Adrenal gland (tissue), 12 donors: ENCODE measurements around the gene ADAM15. TPM values are rescaled to one million over a fixed set of nuclear protein-coding genes. Genes with fewer than 3 reads are reported as not detected.

Experiments used
- DNase-seq, 7 donors: peaks; one replicate each; pipeline ENCODE4 v3.0.0-alpha.2; 2019 to 2020
- H3K27ac ChIP-seq, 5 donors: fragments of 200-600 bp; sonication (generic) in 4 of 5; 1 replicate in 3 of 5; 2 replicates in 2 of 5; pipeline versions ENCODE4 v1.5.1 to v1.8.0; 2016 to 2020; ENCODE audit warnings: mild to moderate bottlenecking in 1 of 5
- H3K27me3 ChIP-seq: fragments of 200-600 bp; 2 replicates; pipeline ENCODE4 v1.8.0; 2021
- H3K36me3 ChIP-seq, 2 donors: fragments of 200-600 bp; replicated peaks in 1 of 2; 1 replicate in 1 of 2; 2 replicates in 1 of 2; pipeline versions ENCODE4 v1.5.1 to v1.8.0; 2018 to 2022
- H3K4me1 ChIP-seq, 2 donors: fragments of 200-600 bp; replicated peaks in 1 of 2; 1 replicate in 1 of 2; 2 replicates in 1 of 2; pipeline versions ENCODE4 v1.5.1 to v1.8.0; 2018 to 2021
- H3K4me3 ChIP-seq, 4 donors: fragments of 200-600 bp; sonication (generic) in 3 of 4; one replicate each; pipeline ENCODE4 v1.5.1; 2016 to 2018
- H3K9me3 ChIP-seq, 3 donors: fragments of 200-600 bp; sonication (generic) in 1 of 3; replicated peaks in 1 of 3; 1 replicate in 2 of 3; 2 replicates in 1 of 3; pipeline versions ENCODE4 v1.5.1 to v1.8.0; 2016 to 2021
- POLR2A ChIP-seq, 2 donors: fragments of 450-650 bp; IDR thresholded peaks; one replicate each; pipeline ENCODE4 v1.6.1; 2017; ENCODE audit warnings: antibody characterized with exemption in 2 of 2, mild to moderate bottlenecking in 2 of 2, moderate library complexity in 1 of 2
- WGBS, 4 donors: extraction: QIAGEN DNeasy Blood & Tissue Kit in 2 of 4; methylation state at CpG; one replicate each; pipeline versions ENCODE4 v1.1.5 to v1.1.7; 2013 to 2017; 5-methylcytosine and 5-hydroxymethylcytosine counted together
- intact Hi-C, 2 donors: fragments of 100-400 bp; cut with DNase I; formaldehyde crosslinking; loops; one replicate each; pipeline versions ENCODE4 v1.14.1 to v1.15.0; 2022 to 2023
- polyA plus RNA-seq, 3 donors: library from polyadenylated mRNA; stranded (reverse); fragments of 200-250 nt in 2 of 3; fragments of 350-450 nt in 1 of 3; fragmentation: Illumina TruSeq in 1 of 3; extraction: RNeasy Lipid Tissue Mini Kit (QIAGEN cat#74804) in 1 of 3; gene quantifications; one replicate each; pipeline ENCODE4 v1.2.3, GENCODE V29; 2013 to 2014
- total RNA-seq, 9 donors: library from RNA; depleted of rRNA in 4 of 9; stranded (reverse); fragments of >200 nt in 4 of 9; fragments of 120-200 nt in 1 of 9; fragmentation: NEBNext Ultra II Directional in 1 of 9; extraction: Animal tissue kit (Norgen Biotek cat#: 25700) in 1 of 9; gene quantifications; one replicate each; pipeline versions ENCODE4 v1.1.0 to v1.2.4, GENCODE V29; 2013 to 2023
- TF ChIP-seq, protein P1 (sequence below), 6 experiments: fragments of 450-650 bp in 4 of 6; fragments of 200-600 bp in 2 of 6; sonication (generic) in 1 of 6; IDR thresholded peaks; 1 replicate in 5 of 6; 2 replicates in 1 of 6; pipeline versions ENCODE4 v1.5.1 to v1.8.0; 2016 to 2021; ENCODE audit warnings: antibody characterized with exemption in 6 of 6, mild to moderate bottlenecking in 2 of 6, moderate library complexity in 1 of 6
- donor health status: healthy with polysubstance abuse.
- donor health status: Bipolar disorder and iron deficiency.
- donor health status: DM: yes; HTN: yes; CAD: no.
- donor health status: DM: no; HTN: no; CAD: no.
- donor health status: DM: no; HTN: no; CAD: no.
- donor health status: DM: yes; HTN: yes; CAD: no.

The ADAM15 gene
- total and polyA plus RNA-seq, 12 donors = 11.6 to 269 (median 59.3) TPM

DNA sequence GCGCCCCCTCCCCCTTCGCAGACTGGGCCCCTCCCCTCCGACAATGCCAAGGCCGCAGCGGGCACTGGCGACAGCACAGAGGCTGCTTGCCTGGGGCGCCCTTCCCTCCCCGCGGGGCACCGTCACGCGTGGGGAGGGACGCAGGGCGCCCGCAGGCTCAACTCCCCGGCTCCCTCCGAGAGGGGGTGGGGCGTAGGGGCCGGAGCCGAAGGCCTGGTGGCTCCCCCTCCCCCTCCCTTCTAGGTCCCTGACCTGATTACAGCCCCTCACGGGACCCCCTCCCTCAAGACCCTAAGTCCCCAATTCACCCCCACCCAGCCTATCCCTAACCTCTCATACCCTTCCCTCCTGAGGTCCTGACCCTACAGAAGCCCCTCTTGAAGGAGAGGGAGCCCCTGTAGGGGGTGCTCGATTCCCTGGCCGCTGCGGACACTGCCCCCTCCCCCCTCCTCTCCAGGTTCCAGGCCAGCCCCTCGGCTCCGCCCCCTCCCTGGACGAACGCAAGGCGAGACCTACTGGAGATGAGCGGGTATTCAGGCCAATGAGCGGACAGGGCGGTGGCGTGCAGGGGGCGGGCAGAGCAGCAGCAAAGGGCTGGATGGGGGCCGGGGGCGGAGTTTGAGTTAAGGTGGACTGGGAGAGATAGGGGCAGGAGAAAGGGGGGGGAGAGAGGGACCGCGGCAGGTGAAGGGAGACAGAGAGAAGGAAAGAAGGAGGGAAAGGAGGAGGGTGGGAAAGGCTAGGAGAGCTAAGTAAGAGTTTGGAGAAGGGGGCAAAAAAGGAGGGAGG is 49.2 kb upstream of the ADAM15 start:
- WGBS, 4 donors = 0 to 2% (median 1%) methylated on average over 4 to 38 of the region's 38 CpGs
- H3K36me3 ChIP-seq = no peaks in the 10 kb centered on the region
- peak overlapping the region; percentile 14 to 73 (median 52) for H3K4me3 ChIP-seq
- H3K9me3 ChIP-seq = no peaks in the 10 kb centered on the region
- peaks cover 42 to 44% of the 10 kb centered on the region in 2 donors for H3K4me1 ChIP-seq
- intact Hi-C loops = loop anchor here in 1 of 2 donors (5.0 kb wide), 1 partner anchor 35 kb away; no protein-coding TSS in a partner anchor
- peak overlapping the region; percentile 87 to 99 (median 96) for H3K27ac ChIP-seq
- peak; percentile 100 for DNase-seq
- TF ChIP-seq, protein P1, sequence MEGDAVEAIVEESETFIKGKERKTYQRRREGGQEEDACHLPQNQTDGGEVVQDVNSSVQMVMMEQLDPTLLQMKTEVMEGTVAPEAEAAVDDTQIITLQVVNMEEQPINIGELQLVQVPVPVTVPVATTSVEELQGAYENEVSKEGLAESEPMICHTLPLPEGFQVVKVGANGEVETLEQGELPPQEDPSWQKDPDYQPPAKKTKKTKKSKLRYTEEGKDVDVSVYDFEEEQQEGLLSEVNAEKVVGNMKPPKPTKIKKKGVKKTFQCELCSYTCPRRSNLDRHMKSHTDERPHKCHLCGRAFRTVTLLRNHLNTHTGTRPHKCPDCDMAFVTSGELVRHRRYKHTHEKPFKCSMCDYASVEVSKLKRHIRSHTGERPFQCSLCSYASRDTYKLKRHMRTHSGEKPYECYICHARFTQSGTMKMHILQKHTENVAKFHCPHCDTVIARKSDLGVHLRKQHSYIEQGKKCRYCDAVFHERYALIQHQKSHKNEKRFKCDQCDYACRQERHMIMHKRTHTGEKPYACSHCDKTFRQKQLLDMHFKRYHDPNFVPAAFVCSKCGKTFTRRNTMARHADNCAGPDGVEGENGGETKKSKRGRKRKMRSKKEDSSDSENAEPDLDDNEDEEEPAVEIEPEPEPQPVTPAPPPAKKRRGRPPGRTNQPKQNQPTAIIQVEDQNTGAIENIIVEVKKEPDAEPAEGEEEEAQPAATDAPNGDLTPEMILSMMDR (IDR thresholded peaks at IDR 0.05) = peak in 4 of 6 experiments; percentile 17 to 47 (median 26)
- peak; percentile 45 to 79 for TF ChIP-seq POLR2A (IDR thresholded peaks at IDR 0.05)
- no peaks in the 10 kb centered on the region for H3K27me3 ChIP-seq

DNA sequence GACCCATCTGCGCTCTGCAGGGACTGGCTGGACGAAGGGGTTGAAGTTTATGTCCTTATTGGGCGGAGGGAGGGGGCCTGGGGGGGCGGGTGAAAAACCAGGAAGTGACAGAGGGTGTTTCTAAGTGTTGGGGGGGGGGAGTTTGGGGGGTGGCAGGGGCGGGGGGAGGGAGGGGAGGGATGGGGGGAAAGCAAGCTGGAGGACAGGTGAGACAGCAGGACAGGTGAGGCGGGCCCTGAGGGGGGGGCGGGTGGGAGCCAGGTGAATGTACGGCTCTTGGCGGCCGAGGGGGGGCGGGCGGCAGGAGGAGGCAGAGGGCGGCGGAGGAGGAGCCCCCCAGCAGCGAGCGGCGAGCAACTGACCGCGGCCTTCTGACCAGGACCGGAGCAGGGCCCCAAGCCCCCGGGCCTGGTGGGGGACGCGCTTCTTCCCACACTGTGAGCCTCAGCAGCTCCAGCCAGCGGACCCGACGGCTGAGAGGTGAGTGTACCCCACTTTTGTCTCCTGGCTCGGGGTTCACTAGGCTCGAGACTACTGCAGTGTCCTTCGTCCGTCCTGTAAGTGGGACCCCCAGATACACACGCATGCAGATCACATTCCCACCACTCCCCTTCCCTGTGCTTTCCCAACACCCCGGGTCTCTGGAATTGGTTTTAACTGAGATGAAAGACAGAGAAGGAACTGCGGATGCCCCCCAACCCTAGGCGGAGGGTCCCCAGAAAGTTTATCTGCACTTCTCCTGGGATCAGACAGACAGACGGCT is 48.5 kb upstream of the ADAM15 start, which contains the start of gene ZBTB7B:
Gene ZBTB7B (plus strand): TSS at position 339 of the 763 bp plus-strand sequence. CDS start 11,859 bp downstream, outside the sequence.
- TF ChIP-seq, protein P1 (IDR thresholded peaks at IDR 0.05) = peak in 2 of 6 experiments; percentile 5 to 23
- TF ChIP-seq POLR2A (IDR thresholded peaks at IDR 0.05) = no peak
- Histone ChIP-seq H3K27me3 (no peaks in the 10 kb centered on the region), H3K4me3 (peak within 1 kb of the TSS; percentile 39 to 87 (median 68)), H3K36me3 (no peaks in the 10 kb centered on the region), H3K9me3 (no peaks in the 10 kb centered on the region), H3K27ac (peak within 1 kb of the TSS; percentile 87 to 99 (median 96)), H3K4me1 (peaks cover 49 to 52% of the 10 kb centered on the region in 2 donors)
- DNase-seq = peak in 6 of 7 donors; percentile 54 to 75 (median 64)
- 0 to 1% (median 0%) methylated on average over 11 to 33 of the region's 35 CpGs for WGBS, 4 donors
- intact Hi-C loops = loop anchor here in 1 of 2 donors (5.0 kb wide), 1 partner anchor 35 kb away; no protein-coding TSS in a partner anchor

DNA sequence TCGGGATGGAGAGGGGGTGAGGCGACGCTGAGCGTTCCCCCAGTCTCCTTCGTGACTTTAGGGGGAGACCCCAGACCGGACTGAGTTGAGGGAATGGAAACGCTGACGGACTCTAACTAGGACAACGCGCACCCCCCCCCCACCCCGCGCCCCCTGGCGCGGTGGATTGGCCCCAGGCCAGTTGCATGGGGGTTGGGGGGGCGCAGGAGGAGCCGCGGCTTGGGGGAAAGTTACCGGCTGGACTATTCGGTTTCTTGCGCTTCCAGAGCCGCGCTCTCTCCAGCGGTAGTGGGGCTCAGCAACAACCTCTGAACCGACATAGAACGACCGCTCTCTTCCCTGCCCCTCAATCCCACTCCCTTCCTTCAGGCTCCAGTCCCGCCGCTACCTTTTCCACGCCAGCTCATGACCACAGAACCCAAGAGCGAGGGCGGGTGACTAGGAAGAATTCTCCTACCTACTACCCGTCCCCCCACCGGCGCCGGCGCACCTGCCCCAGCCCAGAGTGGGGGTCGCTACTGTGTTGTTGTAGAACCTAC is 47.8 kb upstream of the ADAM15 start:
- no peaks in the 10 kb centered on the region for H3K27me3 ChIP-seq
- intact Hi-C loops = loop anchor here in 1 of 2 donors (5.0 kb wide), 1 partner anchor 36 kb away; no protein-coding TSS in a partner anchor
- peak overlapping the region; percentile 87 to 99 (median 96) for H3K27ac ChIP-seq
- no peaks in the 10 kb centered on the region for H3K9me3 ChIP-seq
- H3K4me3 ChIP-seq = peak overlapping the region; percentile 33 to 87 (median 68)
- no peaks in the 10 kb centered on the region for H3K36me3 ChIP-seq
- peak in 4 of 7 donors; percentile 49 to 65 (median 63) for DNase-seq
- 0 to 1% (median 0%) methylated on average over 15 to 37 of the region's 37 CpGs for WGBS, 4 donors
- peaks cover 56 to 58% of the 10 kb centered on the region in 2 donors for H3K4me1 ChIP-seq
- peak in 1 of 2 donors; percentile 53 for TF ChIP-seq POLR2A (IDR thresholded peaks at IDR 0.05)
- TF ChIP-seq, protein P1 (IDR thresholded peaks at IDR 0.05) = no peak
